ENCODE results near the gene MEI1.

Gene MEI1

GRCh38 chr22:41739576-41739975 lies 40.3 kb downstream of the MEI1 start:
- no peak for DNase-seq (ENCODE audit: low read depth in 4 of 4, low spot score in 1 of 4)

- no peak for DNase-seq (ENCODE audit: low read depth in 4 of 4, low spot score in 1 of 4)
Measured at GRCh38 chr22:41742918-41743317, 43.6 kb downstream of the MEI1 start.

- DNase-seq (ENCODE audit: low read depth in 4 of 4, low spot score in 1 of 4): no peak
Measured at GRCh38 chr22:41745968-41746367, 46.7 kb downstream of the MEI1 start.

GRCh38 chr22:41746567-41747400 lies 47.5 kb downstream of the MEI1 start:
- DNase-seq (ENCODE audit: low read depth in 4 of 4, low spot score in 1 of 4): peak; percentile 9 to 30 (median 25)

GRCh38 chr22:41752011-41752970 lies 53.0 kb downstream of the MEI1 start:
- no peak for DNase-seq (ENCODE audit: low read depth in 4 of 4, low spot score in 1 of 4)

GRCh38 chr22:41753984-41754383 lies 54.7 kb downstream of the MEI1 start:
- DNase-seq (ENCODE audit: low read depth in 4 of 4, low spot score in 1 of 4): no peak

- no peak for DNase-seq (ENCODE audit: low read depth in 4 of 4, low spot score in 1 of 4)
Measured at GRCh38 chr22:41757502-41757901, 58.2 kb downstream of the MEI1 start.

GRCh38 chr22:41758231-41758630 lies 58.9 kb downstream of the MEI1 start:
- no peak for DNase-seq (ENCODE audit: low read depth in 4 of 4, low spot score in 1 of 4)

- DNase-seq (ENCODE audit: low read depth in 4 of 4, low spot score in 1 of 4): no peak
Measured at GRCh38 chr22:41762980-41763779, 63.9 kb downstream of the MEI1 start.

GRCh38 chr22:41766476-41766875 lies 67.2 kb downstream of the MEI1 start:
- no peak for DNase-seq (ENCODE audit: low read depth in 4 of 4, low spot score in 1 of 4)

- DNase-seq (ENCODE audit: low read depth in 4 of 4, low spot score in 1 of 4): no peak
Measured at GRCh38 chr22:41768430-41768829, 69.1 kb downstream of the MEI1 start.

- DNase-seq (ENCODE audit: low read depth in 4 of 4, low spot score in 1 of 4): no peak
Measured at GRCh38 chr22:41770715-41771468, 71.6 kb downstream of the MEI1 start.

- DNase-seq (ENCODE audit: low read depth in 4 of 4, low spot score in 1 of 4): no peak
Measured at GRCh38 chr22:41772198-41772597, 72.9 kb downstream of the MEI1 start.

GRCh38 chr22:41772645-41773044 lies 73.3 kb downstream of the MEI1 start:
- DNase-seq (ENCODE audit: low read depth in 4 of 4, low spot score in 1 of 4): no peak

- no peak for DNase-seq (ENCODE audit: low read depth in 4 of 4, low spot score in 1 of 4)
Measured at GRCh38 chr22:41775338-41775737, 76.0 kb downstream of the MEI1 start.

- DNase-seq (ENCODE audit: low read depth in 4 of 4, low spot score in 1 of 4): no peak
Measured at GRCh38 chr22:41775976-41776375, 76.7 kb downstream of the MEI1 start.

- no peak for DNase-seq (ENCODE audit: low read depth in 4 of 4, low spot score in 1 of 4)
Measured at GRCh38 chr22:41776381-41776780, 77.1 kb downstream of the MEI1 start.

GRCh38 chr22:41777749-41778425 lies 78.6 kb downstream of the MEI1 start:
- no peak for DNase-seq (ENCODE audit: low read depth in 4 of 4, low spot score in 1 of 4)

- no peak for DNase-seq (ENCODE audit: low read depth in 4 of 4, low spot score in 1 of 4)
Measured at GRCh38 chr22:41779929-41780505, 80.7 kb downstream of the MEI1 start.
